AG04449 (cell line): Measurements from ENCODE around the gene PDE1C.
A peak's percentile ranks its signal among the peaks of the same experiment; 100 is the strongest.

Experiments
- CTCF ChIA-PET: fragments of 350-600 bp; formaldehyde crosslinking; extraction: SDS; loops from one replicate; lab custom pipeline; 2021; ENCODE audit warnings: antibody characterized with exemption; lab: Yijun Ruan, JAX
- POLR2A ChIA-PET: fragments of 400-600, 350-600 bp; formaldehyde crosslinking; extraction: SDS; loops from one replicate; lab custom pipeline; 2020; ENCODE audit warnings: antibody characterized with exemption, inconsistent platforms; lab: Yijun Ruan, JAX
- DNase-seq: peaks from one replicate; pipeline ENCODE4 v3.0.0-alpha.2; 2010; ENCODE audit warnings: low read depth, low spot score
- H3K4me3 ChIP-seq: 2 replicates; pipeline ENCODE4 v1.5.1; 2011; ENCODE audit warnings: low read depth, mild to moderate bottlenecking, control low read depth, low read length
- CTCF ChIP-seq: IDR thresholded peaks from one replicate; pipeline ENCODE4 v1.5.1; 2011; ENCODE audit warnings: mild to moderate bottlenecking, moderate library complexity, low read length, control low read depth, inconsistent platforms; ENCODE audit not compliant: insufficient read depth; ENCODE audit errors: missing control alignments

Gene PDE1C

GRCh38 chr7:32072397-32072796 lies 2.2 kb upstream of the PDE1C start:
- POLR2A ChIA-PET: interaction anchor here (1.0 kb wide), 1 partner anchor 21 kb away, joined by 3 read pairs; no protein-coding TSS in a partner anchor
- no peak for DNase-seq
- CTCF ChIA-PET: interaction anchor here (0.6 to 1.2 kb wide), 3 partner anchors 11 to 216 kb away, joined by 3 to 5 read pairs (median 3); no protein-coding TSS in a partner anchor
- peak overlapping the region; percentile 77 for H3K4me3 ChIP-seq
- TF ChIP-seq CTCF: peak; percentile 16

- POLR2A ChIA-PET: interaction anchor here (1.4 to 3.8 kb wide), 4 partner anchors 12 to 124 kb away, joined by 4 to 17 read pairs (median 5); no protein-coding TSS in a partner anchor
- peak overlapping the region; percentile 77 for H3K4me3 ChIP-seq
- CTCF ChIA-PET: interaction anchor here (0.6 to 2.0 kb wide), 4 partner anchors 9 to 328 kb away, joined by 4 to 13 read pairs (median 6); no protein-coding TSS in a partner anchor
- no peak for DNase-seq
- no peak for TF ChIP-seq CTCF
Observed at GRCh38 chr7:32071466-32072091, 1.4 kb upstream of the PDE1C start.

- H3K4me3 ChIP-seq: peak overlapping the region; percentile 77
- ChIA-PET CTCF (interaction anchor here (0.8 to 2.0 kb wide), 3 partner anchors 9 to 288 kb away, joined by 4 to 13 read pairs (median 8); no protein-coding TSS in a partner anchor), POLR2A (interaction anchor here (1.5 to 3.8 kb wide), 3 partner anchors 11 to 122 kb away, joined by 5 to 17 read pairs (median 5); no protein-coding TSS in a partner anchor)
- TF ChIP-seq CTCF: no peak
- DNase-seq: no peak
Observed at GRCh38 chr7:32070051-32070405, 179 bp downstream of the PDE1C start.

GRCh38 chr7:32069116-32069650 lies 1.0 kb downstream of the PDE1C start:
- peak overlapping the region; percentile 77 for H3K4me3 ChIP-seq
- DNase-seq: no peak
- CTCF ChIA-PET: interaction anchor here (0.9 to 4.2 kb wide), 8 partner anchors 9 to 325 kb away, joined by 3 to 28 read pairs (median 5); no protein-coding TSS in a partner anchor
- no peak for TF ChIP-seq CTCF
- POLR2A ChIA-PET: interaction anchor here (0.9 to 3.8 kb wide), 4 partner anchors 10 to 121 kb away, joined by 5 to 17 read pairs (median 6); no protein-coding TSS in a partner anchor

GRCh38 chr7:32068411-32069101 lies 1.7 kb downstream of the PDE1C start:
- no peak for DNase-seq
- peak overlapping the region; percentile 77 for H3K4me3 ChIP-seq
- POLR2A ChIA-PET: interaction anchor here (0.9 to 3.8 kb wide), 3 partner anchors 9 to 95 kb away, joined by 5 to 17 read pairs (median 7); no protein-coding TSS in a partner anchor
- TF ChIP-seq CTCF: no peak
- CTCF ChIA-PET: interaction anchor here (0.9 to 4.2 kb wide), 8 partner anchors 8 to 325 kb away, joined by 3 to 28 read pairs (median 5); no protein-coding TSS in a partner anchor
